Measurements from ENCODE around the gene MACROD1. TPM values are rescaled to one million over a fixed set of nuclear protein-coding genes. Genes with fewer than 3 reads are reported as not detected.
A peak's percentile ranks its signal among the peaks of the same experiment; 100 is the strongest.

Gene MACROD1
- total RNA-seq, 1 experiment from 2014 or later, result 17.6 TPM

GRCh38 chr11:64152841-64153691 is 12.8 kb downstream of the MACROD1 start:
- Histone ChIP-seq H3K4me3 (peak overlapping the region; percentile 3; the same call in 1 of the 2 replicates), H3K27ac (no peak overlapping the region), H3K27me3 (replicated peaks) (no peaks in the 10 kb centered on the region), H3K4me1 (replicated peaks) (peaks cover 10% of the 10 kb centered on the region), H3K9me3 (replicated peaks) (no peaks in the 10 kb centered on the region), H3K36me3 (no peaks in the 10 kb centered on the region)
- peak; percentile 75 to 77 for DNase-seq (ENCODE audit: low read depth in 1 of 2, low spot score in 2 of 2)

GRCh38 chr11:64151337-64151736 is 14.6 kb downstream of the MACROD1 start:
- no peak for DNase-seq (ENCODE audit: low read depth in 1 of 2, low spot score in 2 of 2)
- Histone ChIP-seq H3K4me3 (no peak overlapping the region), H3K36me3 (no peaks in the 10 kb centered on the region), H3K27me3 (replicated peaks) (no peaks in the 10 kb centered on the region), H3K27ac (no peak overlapping the region), H3K4me1 (replicated peaks) (peaks cover 10% of the 10 kb centered on the region), H3K9me3 (replicated peaks) (no peaks in the 10 kb centered on the region)

GRCh38 chr11:64150481-64151239 is 15.3 kb downstream of the MACROD1 start:
- H3K27ac ChIP-seq, result no peak overlapping the region
- H3K4me3 ChIP-seq, result no peak overlapping the region
- no peaks in the 10 kb centered on the region for H3K27me3 ChIP-seq (replicated peaks)
- no peaks in the 10 kb centered on the region for H3K9me3 ChIP-seq (replicated peaks)
- H3K4me1 ChIP-seq (replicated peaks), result peaks cover 10% of the 10 kb centered on the region
- DNase-seq (ENCODE audit: low read depth in 1 of 2, low spot score in 2 of 2), result no peak
- H3K36me3 ChIP-seq, result no peaks in the 10 kb centered on the region

- Histone ChIP-seq H3K27me3 (replicated peaks) (no peaks in the 10 kb centered on the region), H3K4me1 (replicated peaks) (peaks cover 10% of the 10 kb centered on the region), H3K4me3 (no peak overlapping the region), H3K27ac (no peak overlapping the region), H3K9me3 (replicated peaks) (no peaks in the 10 kb centered on the region), H3K36me3 (no peaks in the 10 kb centered on the region)
- DNase-seq (ENCODE audit: low read depth in 1 of 2, low spot score in 2 of 2), result no peak
Observed at GRCh38 chr11:64150051-64150450, 15.9 kb downstream of the MACROD1 start.

- no peaks in the 10 kb centered on the region for H3K27me3 ChIP-seq (replicated peaks)
- no peak overlapping the region for H3K27ac ChIP-seq
- no peaks in the 10 kb centered on the region for H3K36me3 ChIP-seq
- no peaks in the 10 kb centered on the region for H3K9me3 ChIP-seq (replicated peaks)
- H3K4me3 ChIP-seq, result no peak overlapping the region
- peaks cover 10% of the 10 kb centered on the region for H3K4me1 ChIP-seq (replicated peaks)
- DNase-seq (ENCODE audit: low read depth in 1 of 2, low spot score in 2 of 2), result no peak
Observed at GRCh38 chr11:64148917-64149617, 16.8 kb downstream of the MACROD1 start.

- H3K4me1 ChIP-seq (replicated peaks), result peaks cover 10% of the 10 kb centered on the region
- H3K9me3 ChIP-seq (replicated peaks), result no peaks in the 10 kb centered on the region
- H3K36me3 ChIP-seq, result no peaks in the 10 kb centered on the region
- no peaks in the 10 kb centered on the region for H3K27me3 ChIP-seq (replicated peaks)
- H3K27ac ChIP-seq, result no peak overlapping the region
- no peak overlapping the region for H3K4me3 ChIP-seq
- DNase-seq (ENCODE audit: low read depth in 1 of 2, low spot score in 2 of 2), result peak; percentile 72 to 90
Observed at GRCh38 chr11:64148226-64148916, 17.5 kb downstream of the MACROD1 start.

- H3K4me1 ChIP-seq (replicated peaks), result 0 out of 2 replicates have a peak, but pooled peaks cover 4% of the 10 kb centered on the region
- no peaks in the 10 kb centered on the region for H3K36me3 ChIP-seq
- no peak overlapping the region for H3K27ac ChIP-seq
- no peaks in the 10 kb centered on the region for H3K27me3 ChIP-seq (replicated peaks)
- H3K4me3 ChIP-seq, result no peak overlapping the region
- H3K9me3 ChIP-seq (replicated peaks), result no peaks in the 10 kb centered on the region
- DNase-seq (ENCODE audit: low read depth in 1 of 2, low spot score in 2 of 2), result peak; percentile 51 to 71
Observed at GRCh38 chr11:64146036-64146955, 19.6 kb downstream of the MACROD1 start.

GRCh38 chr11:64144587-64145472 is 21.1 kb downstream of the MACROD1 start:
- DNase-seq (ENCODE audit: low read depth in 1 of 2, low spot score in 2 of 2), result no peak
- no peak overlapping the region for H3K4me3 ChIP-seq
- no peak overlapping the region for H3K27ac ChIP-seq
- H3K27me3 ChIP-seq (replicated peaks), result no peaks in the 10 kb centered on the region
- no peaks in the 10 kb centered on the region for H3K36me3 ChIP-seq
- H3K4me1 ChIP-seq (replicated peaks), result 0 out of 2 replicates have a peak, but pooled peaks cover 4% of the 10 kb centered on the region
- H3K9me3 ChIP-seq (replicated peaks), result no peaks in the 10 kb centered on the region

- no peaks in the 10 kb centered on the region for H3K9me3 ChIP-seq (replicated peaks)
- no peaks in the 10 kb centered on the region for H3K4me1 ChIP-seq (replicated peaks)
- H3K27me3 ChIP-seq (replicated peaks), result no peaks in the 10 kb centered on the region
- DNase-seq (ENCODE audit: low read depth in 1 of 2, low spot score in 2 of 2), result no peak
- H3K27ac ChIP-seq, result no peak overlapping the region
- H3K36me3 ChIP-seq, result no peaks in the 10 kb centered on the region
- no peak overlapping the region for H3K4me3 ChIP-seq
Observed at GRCh38 chr11:64141081-64141783, 24.7 kb downstream of the MACROD1 start.

GRCh38 chr11:64140082-64140481 is 25.8 kb downstream of the MACROD1 start:
- Histone ChIP-seq H3K27me3 (replicated peaks) (no peaks in the 10 kb centered on the region), H3K4me1 (replicated peaks) (no peaks in the 10 kb centered on the region), H3K36me3 (no peaks in the 10 kb centered on the region), H3K27ac (no peak overlapping the region), H3K4me3 (no peak overlapping the region), H3K9me3 (replicated peaks) (no peaks in the 10 kb centered on the region)
- DNase-seq (ENCODE audit: low read depth in 1 of 2, low spot score in 2 of 2), result no peak

- Histone ChIP-seq H3K27me3 (replicated peaks) (no peaks in the 10 kb centered on the region), H3K4me1 (replicated peaks) (no peaks in the 10 kb centered on the region), H3K4me3 (no peak overlapping the region), H3K27ac (no peak overlapping the region), H3K36me3 (no peaks in the 10 kb centered on the region), H3K9me3 (replicated peaks) (no peaks in the 10 kb centered on the region)
- DNase-seq (ENCODE audit: low read depth in 1 of 2, low spot score in 2 of 2), result no peak
Observed at GRCh38 chr11:64139049-64139448, 26.9 kb downstream of the MACROD1 start.
